Activated T-helper 1 cell treated with anti-CD3 and anti-CD28 coated beads, Interleukin-2, amount 50 U/mL, for 16 hours (primary cell): ENCODE data around the gene DHRS3.

Experiments used
- DNase-seq, 2 donors: peaks; one replicate each; pipeline ENCODE4 v3.0.0-alpha.2; 2020; ENCODE audit warnings: low read depth in 1 of 2, low spot score in 1 of 2

DHRS3 gene

DNA sequence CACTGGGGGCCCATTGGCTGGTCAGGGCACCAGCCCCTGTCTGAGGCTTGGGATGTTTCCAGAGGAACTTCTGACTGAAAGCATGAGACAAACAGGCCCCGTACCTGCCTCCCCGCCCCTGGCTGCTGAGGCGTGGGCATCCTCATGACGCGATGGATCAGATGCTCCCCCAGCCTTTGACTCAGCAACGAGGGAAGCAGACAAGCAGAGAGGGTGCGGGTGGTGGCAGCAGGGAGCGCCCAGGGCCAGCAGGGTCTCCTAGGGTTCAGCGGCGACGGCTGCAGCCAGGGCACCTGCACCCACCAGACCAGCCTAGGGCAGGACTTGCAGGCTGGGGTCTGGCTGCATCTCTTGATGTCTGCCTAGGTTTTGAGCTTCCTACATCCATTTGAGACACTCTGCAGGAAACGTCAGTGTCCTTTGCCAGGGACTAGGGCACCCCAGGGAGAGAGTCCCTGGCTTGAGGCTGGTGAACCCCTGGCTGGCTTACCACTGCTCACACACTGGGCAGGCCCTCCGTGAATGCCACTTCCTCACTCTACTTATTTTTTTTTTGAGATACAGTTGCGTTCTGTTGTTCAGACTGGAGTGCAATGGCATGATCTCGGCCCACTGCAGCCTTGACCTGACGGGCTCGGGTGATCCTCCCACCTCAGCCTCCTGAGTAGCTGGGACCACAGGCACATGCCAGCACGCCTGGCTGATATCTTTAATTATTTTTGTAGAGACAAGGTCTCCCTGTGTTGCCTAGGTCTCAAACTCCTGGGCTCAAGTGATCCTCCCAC, 63.3 kb downstream of the DHRS3 start:
- DNase-seq: no peak

DNA sequence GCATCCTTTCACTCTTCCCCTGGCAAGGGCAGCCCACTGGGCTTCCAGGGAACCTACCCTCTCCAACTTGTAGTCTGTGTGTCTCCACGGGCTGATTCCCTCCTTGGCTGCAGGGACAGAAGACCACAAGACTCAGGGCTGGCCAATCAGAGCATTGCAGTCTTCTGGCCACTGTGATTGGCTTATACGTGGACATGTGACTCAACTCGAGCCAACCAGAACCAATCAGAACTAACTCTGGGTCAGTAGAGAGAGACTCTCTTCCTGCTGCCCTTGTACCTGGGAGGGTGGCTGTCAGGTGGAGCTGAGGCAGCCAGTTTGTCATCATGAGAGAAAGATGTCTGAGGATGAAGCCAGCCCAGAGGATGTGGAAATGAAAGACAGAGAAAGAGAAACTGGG, 64.0 kb downstream of the DHRS3 start:
- no peak for DNase-seq

DNA sequence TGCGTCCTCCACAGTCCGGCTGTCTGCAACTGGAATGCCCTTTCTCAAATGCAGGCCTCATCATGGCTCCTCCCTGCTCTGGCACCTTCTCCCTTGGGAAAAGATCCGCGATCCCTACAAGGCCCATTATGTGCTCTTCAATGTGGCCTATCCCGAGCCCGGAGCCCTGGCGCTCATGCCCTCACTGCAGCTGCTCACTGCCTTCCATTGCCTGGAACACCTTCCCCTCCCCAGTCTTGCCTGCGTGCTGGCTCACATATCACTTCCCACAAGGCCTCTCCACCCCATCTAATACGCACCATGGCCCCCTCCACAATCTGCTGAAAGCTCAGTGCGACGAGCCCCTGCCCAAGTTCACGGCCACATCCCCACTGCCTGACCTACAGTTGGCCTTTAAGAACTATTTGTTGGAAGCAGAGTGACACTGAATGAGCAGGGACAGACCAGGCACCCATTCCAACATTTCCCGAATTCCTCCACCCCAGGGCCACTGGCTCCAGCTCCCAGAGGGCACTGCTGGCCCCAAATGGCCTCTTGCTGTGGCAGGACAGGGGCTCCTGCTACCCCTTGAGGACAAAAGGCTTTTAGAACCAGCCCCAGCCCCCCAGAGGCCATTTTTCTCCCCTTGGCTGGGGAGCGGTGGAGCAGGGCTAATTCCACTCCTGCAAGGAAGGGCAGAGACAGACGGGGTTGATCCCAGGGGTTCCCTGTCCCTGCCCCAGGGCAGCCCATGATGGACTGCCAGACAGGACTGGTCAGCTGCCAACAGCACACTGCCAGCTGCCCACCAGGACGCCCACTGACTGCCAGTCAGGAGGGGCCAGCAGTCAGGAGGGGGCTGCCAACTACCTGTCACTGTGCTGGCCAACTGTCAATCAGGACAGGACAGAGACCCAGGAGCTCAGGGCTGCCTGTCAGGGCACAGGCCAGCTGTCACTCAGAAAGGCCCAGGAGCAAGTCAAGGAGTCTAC, 64.8 kb downstream of the DHRS3 start:
- DNase-seq: no peak

DNA sequence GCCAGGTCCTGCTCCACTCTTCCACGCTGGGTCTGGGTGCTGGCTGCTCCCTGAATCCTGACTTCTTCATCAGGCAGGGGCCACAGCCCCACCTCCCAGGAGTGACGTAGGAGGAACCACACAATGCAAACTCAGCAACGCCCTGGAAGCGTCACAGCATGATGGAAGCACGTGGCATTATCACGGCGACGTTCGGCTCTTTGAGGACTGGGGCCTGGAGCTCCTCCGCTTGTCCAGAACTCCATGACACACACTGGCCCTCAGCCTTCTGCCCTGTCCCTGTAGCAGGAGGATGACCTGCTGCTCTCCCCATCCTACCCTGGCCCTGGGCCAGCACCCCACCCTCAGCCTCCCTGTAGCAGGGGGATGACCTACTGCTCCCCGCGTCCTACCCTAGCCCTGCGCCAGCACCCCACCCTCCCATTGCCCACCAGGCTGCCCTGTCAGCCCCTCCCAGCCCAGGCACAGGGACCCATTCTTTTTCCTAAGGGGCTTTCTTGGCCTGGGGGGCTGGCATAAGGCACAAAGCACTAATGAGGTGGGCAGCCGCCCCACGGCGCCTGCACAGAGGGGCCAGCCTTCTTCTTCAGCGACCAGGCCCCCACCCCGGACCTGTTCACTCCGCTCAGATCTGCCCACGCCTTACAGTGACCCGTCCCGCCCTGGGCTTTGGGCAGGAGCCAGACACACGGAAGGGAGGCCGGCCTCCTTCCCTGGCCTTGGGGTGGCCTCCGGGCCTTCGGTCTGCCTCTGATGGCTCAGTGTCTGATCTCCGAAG, 65.7 kb downstream of the DHRS3 start:
- DNase-seq: no peak

DNA sequence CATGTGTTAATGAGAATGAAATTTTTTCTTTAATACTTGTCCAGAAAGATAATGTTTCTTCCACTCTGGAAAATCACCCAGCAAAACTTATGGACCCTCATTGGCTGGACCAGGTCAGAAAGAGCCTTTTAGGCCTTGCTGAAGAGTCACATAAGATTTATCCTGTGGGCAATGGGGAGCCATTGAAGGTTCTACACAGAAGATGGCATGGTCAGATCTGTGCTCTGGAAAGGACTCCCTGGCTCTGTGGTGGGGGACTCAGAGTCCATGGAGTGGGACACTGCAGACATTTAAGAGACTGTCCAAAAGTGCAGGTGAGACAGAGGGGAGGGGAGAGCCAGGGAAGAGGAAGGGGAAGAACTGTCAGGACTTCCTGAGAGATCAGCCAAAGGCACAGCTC, 66.4 kb downstream of the DHRS3 start:
- DNase-seq: no peak

DNA sequence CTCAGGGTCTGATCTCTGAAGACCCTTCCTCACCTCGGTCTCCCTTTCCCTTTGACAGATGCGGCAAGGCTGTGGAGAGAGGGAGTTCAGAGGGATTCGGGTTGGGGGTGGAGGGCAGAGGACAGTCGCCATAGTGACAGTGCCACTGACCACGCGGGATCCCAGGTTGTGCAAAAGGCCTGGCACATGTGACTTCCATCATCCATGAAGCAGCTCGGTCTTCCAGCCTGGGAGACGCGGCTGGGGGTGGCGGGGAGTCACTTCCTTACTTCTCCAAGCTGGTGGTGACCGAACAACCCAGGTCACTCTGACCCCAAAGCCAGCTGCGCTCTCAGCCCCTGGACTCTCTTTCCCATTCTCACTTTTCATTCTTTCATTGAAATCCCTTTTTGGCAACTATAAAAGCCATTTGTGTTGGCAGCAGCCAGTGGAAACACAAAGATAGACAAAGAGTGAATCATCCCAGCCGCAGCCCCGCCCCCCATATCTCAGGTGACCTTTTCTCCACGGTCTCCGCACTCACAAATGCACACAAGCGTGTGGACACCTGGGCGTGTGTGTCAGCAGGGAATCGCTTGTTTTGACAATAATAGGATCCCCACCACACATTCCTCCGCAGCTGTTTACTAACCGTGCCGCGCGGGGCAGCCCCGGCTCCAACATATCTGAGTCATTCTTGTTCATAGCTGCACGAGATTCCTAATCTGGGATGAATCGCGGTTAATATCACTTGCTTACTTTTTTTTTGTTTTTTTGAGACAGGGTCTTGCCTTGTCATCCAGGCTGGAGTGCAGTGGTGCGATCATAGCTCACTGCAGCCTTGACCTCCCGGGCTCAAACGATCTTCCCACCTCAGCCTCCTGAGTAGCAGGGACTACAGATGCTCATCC, 68.3 kb downstream of the DHRS3 start:
- no peak for DNase-seq

DNA sequence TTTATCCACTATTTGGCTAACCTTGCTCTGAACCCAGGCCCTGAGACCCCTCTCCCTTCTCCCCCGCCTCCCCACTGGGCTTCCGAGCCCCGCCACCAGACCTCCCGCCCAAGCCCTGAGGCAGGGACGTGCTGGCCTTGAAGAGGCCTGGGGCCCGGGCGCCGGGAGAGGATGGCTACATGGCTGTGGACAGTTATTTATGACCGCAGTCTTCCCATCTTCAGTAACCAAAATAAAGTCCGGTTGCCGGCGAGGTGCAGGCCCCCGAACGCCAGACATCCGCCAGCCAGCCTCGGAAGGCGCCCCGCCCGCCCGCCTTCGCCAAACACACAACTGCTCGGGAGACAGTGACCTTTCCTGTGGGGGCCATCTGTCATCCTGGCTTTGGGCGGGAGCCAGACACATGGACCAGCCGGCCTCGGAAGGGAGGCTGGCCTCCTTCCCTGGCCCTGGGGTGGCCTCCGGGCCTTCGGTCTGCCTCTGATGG, 69.0 kb downstream of the DHRS3 start:
- no peak for DNase-seq

DNA sequence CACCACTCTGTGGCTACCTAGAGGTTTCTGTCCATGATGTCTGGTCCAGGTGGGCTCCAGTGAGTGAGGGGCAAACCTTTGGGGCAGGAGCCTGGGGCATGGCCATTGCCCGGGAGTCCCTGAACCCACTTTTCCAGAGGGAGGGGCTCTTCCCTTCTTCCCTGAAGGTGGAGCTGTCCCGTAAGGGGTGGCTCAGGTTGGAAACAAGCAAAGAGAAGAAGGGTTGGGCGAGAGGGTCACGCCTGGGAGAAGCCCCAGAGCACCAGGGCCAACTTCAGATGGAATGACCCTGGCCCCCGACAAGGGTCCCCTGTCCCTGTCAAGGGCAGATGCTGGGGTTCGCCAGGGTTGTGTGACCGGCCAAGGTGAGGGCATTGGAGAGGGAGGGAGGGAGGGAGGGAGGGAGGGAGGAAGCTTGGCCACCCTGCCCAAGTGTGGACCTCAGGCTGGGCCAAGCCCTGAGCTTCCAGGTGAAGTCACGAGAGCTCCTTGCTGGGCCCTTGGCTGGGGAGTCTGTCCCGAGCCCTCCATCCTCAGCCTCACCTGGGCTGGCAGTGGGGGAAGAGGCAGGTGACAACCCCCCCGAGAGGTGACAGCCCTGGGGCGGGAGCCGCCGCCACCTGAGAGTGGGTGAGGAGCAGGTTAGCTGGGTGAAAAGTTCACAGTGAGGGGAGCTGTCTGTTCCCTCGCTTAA, 69.6 kb downstream of the DHRS3 start:
- no peak for DNase-seq

DNA sequence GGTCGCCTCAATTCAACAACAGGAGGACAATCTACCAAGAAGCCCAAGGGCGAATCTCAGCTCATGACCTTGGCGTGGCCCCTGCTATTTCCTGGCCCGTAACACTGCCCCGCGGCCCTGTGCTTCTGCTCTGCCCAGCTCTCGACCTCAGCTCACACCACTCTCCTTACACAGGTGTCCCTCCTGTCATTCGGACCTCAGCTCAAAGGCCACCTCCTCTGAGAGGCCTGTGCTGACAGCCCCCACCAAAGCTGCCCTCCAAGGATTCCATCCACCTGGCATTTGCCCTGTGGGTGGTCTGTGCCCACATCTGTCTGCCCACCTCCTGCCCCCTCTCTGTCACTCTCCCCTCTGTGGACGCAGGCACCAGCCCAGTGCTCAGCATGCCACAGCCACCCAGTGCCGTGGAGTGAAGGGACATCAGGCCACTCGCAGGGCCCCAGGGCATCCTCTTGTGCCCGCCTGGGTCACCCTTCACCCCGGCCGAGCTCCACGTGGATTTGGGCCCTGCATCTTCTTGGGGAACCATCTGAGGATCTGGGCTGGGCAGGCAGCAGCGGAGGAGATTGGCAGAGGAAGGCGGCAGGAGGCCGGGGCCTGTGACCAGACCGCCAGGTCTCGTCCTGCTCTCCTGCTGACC, 70.3 kb downstream of the DHRS3 start:
- DNase-seq: no peak

DNA sequence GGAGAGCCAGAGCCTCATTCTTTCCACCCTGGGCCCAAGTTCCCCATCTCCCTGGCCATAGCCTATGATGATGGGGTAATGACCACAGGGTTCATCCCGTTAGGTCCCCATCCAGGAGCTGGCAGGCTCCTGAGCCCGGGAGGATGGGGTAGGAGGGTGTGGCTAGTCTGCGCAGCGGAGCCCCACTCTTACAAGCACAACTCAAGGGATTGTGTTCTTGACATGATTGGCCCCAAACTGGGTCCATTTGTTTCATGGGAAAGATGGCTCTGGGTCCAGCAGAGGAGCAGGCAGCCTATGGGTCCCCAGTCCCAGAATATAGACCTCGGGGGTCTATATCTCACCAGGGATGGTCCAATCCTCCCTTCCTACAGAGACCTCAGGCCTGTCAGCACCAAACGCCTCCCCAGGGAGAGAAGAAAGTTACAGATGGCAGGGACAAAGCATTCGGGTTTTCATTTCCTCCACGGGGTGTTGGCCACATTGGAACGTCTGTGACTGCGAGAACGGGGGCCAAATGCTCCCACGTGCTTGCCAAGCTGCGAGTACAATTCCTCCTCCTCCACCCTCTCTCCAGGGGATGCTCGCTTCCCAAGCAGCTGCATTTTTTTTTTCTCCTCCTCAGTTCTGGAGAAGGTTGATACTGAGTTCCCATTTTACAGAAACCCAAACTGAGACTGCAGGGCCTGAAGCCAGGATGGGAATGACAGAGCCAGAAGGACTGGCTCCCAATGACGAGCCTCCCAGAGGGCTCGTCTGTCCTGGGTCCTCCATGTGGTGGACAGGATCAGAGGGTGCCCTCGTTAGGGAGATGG, 71.0 kb downstream of the DHRS3 start:
- DNase-seq: no peak

DNA sequence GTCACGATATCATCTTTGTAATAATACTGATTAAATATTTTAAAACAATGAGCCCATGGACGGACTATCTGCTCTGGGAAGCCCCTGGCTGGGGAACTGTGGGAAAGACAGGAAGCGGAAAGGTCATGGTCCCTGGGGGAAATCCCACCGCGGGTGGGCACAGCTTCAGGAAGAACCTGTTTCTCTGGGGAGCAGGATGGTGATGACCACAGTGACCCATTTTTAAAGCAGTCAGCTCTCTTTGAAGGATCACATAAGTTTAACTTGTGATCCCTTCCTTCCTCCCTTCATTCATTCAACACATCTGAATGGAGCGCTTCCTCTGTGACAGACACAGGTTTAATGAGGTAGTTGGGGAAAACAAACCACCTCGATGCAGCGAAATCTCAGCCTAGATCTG, 73.0 kb downstream of the DHRS3 start:
- DNase-seq: no peak

DNA sequence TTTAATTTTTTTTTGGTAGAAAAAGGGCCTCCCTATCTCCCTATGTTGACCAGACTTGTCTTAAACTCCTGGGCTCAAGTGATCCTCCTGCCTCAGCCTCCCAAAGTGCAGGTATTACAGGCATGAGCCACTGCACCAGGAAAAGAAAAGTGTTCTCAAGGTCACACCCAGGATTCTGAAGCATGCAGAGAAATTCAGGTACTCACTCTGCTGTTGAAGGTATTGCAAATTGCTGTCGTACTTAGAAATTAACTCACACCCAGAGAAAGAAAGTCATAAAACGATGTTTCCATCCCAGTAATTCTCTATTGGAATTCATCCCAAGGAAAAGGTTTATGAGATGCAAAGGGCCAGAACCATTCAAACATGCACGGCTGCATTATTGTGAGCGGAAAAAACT, 73.7 kb downstream of the DHRS3 start:
- no peak for DNase-seq

DNA sequence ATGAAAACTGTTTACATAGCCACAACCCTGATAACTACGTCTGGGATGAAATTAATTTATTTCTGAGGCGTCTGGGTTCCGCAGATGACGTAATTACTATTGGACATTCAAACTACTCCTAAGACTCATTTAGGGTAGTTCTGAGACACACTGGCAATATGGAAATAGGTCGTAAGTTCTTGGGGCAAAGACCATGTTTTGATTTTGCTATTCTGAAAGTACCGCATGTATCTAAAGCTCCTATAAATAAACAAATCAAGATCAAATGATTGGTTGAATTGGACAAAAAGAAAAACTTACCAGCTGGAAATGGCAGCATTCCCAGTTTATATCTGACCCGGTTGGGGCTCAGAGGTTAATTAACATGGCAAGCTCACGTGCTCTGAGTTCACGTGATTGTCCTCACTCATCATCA, 74.3 kb downstream of the DHRS3 start:
- no peak for DNase-seq

DNA sequence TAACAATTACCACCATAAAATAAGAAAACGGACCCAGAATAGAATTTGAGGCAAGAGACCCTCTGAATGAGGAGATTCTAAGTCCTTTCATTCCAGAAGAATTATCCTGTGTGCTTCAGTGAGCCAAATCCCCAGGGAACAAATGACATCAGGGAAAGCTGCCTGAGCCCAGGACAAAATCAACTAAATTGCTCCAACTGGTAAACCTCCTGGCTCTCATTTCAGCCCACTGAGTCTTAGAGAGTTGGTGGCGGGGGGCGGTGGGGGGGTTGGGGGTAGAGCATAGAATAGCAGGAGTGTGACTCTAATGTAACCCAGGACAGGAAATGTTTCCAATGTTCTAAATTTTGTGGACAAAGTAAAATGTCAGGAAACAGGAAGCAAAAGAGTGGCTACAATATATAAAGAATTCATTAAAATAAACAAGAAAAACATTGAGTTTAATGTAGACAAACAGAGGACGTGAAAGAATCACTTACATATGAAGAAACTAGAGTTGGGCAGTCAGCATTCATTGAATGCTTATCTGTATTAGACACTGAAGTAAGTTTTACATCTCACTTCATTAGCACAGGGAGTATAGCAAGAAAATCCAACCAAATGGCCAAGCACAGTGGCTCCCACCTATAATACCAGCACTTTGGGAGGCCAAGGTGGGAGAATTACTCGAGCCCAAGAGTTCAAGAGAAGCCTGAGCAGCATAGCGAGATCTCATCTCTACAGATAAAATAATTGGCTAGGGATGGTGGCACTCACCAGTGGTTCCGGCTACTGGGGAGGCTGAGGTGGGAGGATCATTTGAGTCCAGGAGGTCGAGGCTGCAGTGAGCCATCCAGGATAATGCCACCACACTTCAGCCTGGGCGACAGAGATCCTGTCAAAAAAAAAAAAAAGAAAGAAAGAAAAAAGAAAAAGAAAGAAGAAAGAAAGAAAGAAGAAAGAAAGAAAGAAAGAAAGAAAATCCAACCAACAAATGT, 75.1 kb downstream of the DHRS3 start:
- DNase-seq: no peak

DNA sequence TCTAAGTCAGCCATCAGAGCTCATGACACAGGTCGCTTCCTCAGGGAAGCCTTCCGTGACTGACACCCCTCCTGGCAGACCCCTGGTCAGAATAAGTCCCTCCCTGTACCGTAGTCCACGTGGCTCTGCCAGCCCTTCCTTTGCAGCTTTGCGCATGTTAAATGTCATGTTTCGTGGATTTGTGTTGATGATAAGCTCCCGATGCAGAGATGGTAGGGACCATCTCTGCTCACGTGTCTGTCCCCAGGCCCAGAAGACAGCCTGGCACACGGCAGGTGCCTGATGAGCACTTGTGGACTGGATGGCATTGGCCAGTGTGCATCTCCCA, 75.9 kb downstream of the DHRS3 start:
- DNase-seq: no peak

DNA sequence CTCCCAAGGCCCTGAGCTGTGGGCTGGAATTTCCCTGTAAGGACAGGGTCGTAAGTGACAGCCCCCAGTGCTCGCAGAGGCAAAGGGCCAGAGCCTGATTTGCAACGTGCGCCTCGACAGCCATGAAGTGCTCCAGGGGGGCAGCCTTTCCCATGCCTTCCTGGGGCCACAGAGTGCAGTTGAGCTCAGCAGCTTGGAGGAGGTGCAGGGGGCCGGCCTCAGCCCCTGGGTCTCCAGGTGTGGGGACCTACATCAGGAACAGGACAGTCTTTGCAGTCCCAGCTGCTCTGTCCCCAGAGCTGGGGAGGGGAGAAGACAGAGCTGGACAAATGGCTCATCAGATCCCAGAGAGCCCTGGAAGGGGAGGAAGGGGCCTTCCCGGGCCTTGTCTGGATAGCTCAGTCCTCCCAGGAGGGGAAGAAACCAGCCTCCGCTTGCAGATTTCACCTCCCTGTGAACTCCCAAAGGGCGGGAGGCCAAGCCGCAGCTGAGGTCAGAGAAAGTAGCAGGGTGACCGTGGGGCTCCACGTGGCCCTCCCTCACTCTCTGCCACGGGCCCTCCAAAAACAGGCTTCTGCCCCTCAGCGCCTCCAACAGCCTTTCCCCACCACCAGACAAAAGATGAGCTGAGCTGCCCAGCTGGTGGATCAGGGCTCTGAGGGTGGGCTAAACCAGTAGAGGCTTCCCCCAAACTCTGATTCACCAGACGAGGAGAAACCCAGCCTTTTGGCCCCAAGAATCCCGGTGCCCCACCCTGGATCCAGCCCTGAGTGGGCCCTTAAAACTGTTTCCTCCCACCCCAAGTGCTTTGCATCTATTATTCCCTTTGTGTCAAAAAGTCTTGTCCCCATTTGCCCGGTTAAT, 76.5 kb downstream of the DHRS3 start:
- no peak for DNase-seq
